Activated T-cell treated with anti-CD3 and anti-CD28 coated beads for 4 hours (primary cell): ENCODE measurements around the gene URI1.
"Not testable (repeated sequence)": the region's sequence is repeated elsewhere in the genome, so short reads cannot be mapped to it uniquely, and the experiment has no call there.

Experiments used
- DNase-seq: peaks from one replicate; pipeline ENCODE4 v3.0.0-alpha.2; 2020

Gene URI1

DNA sequence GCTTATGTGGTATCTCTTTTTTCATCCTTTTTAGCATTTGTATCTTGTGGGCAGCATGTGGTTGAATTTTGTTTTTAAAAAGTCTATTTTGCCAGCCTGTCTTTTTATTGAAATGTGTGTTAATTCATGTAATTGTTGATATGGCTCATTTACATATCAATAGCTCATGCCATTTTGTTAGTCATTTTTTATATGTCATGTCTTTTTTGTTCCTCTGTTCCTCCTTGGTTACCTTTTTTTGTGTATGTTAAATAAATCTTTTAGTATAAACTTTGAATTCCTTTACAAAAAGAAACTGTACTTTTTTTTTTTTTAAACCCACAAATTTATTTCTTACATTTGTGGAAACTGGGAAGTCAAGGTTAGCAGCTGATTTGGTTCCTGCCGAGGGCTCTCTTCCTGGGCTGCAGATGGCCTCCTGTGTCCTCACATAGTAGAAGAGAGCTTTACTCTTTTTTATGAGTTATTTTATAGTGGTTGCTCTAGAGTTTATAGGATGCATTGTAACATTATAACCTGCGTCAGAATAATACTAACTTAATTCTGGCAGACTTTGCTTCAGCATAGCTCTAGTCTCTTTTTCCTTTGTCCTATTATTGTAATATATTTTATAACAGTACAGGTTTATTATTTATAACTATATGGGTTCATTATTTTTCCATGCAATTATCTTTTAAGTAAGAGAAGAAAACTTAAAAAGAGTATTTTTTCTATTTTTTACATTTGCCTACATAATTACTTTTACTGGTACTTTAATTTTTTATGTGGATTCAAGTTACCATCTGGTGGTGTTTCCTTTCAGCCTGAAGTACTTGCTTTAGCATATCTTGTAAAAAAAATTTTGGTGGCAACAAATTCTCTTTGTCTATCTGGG lies 86.3 kb downstream of the URI1 start:
- no peak for DNase-seq

DNA sequence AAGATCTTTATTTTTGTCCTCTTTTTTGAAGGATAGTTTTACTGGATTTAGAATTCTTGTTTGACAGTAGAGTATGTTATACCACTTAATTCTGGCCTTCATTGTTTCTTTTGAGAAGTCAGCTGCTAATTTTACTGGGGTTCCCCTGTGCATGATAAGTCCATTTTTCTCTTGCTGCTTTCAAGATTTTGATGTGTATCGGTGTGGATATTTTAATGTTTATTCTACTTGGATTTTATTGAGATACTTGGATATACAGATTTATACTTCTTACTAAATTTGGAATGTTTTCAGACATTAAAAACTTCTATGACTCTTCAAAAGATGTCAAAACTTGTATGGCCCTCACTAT lies 86.9 kb downstream of the URI1 start:
- DNase-seq = no peak

DNA sequence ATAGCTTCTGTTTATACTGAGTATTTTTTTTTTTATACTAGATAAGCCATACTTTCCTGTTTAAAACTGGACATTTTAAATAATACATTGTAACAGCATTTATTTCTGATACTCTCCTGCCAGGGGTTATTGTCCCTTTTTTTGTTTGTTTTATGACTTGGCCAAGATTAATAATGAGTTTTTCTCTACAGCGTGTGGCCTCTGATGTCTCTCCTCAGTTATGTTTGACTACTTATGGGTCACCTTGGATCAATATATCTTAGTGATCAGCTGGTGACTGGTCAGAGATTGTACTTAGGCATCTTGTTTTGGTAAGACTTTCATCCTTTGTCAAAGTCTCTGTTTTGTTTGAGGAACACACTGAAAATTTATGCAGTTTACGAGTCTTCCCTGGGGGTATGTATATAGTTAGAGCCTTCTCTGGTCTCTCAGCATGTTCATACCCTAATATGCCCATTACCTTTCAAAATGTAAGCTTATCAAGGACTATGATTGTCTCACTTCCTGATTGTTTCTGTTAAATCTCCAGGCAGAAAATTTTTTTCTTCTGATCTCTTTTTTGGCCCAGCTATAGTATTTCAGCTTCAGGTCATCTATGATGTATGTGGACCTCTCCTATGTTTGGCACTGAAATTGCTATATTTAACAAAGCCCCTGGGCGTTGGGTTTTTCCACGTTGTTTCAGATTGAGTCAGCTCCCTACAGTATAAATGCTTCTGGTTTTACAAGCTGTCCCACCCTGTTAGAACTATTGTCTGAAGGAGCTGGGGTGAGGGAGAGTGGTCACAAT lies 87.9 kb downstream of the URI1 start:
- DNase-seq = no peak

DNA sequence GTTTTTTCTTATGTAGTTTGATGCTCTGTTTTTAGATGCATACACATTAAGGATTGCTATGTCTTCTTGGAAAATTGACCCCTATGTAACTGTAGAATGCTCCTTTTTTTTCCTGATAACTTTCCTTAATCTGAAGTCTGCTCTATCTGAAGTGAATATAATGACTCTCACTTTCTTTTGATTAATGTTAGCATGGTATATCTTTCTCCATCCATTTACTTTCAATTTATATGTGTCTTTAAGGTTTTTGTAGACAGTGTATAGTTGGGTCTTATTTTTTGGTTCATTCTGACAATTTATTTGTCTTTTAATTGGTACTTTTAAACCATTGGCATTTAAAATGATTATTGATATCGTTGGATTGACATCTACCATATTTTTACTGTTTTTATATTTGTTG lies 92.3 kb downstream of the URI1 start:
- no peak for DNase-seq

DNA sequence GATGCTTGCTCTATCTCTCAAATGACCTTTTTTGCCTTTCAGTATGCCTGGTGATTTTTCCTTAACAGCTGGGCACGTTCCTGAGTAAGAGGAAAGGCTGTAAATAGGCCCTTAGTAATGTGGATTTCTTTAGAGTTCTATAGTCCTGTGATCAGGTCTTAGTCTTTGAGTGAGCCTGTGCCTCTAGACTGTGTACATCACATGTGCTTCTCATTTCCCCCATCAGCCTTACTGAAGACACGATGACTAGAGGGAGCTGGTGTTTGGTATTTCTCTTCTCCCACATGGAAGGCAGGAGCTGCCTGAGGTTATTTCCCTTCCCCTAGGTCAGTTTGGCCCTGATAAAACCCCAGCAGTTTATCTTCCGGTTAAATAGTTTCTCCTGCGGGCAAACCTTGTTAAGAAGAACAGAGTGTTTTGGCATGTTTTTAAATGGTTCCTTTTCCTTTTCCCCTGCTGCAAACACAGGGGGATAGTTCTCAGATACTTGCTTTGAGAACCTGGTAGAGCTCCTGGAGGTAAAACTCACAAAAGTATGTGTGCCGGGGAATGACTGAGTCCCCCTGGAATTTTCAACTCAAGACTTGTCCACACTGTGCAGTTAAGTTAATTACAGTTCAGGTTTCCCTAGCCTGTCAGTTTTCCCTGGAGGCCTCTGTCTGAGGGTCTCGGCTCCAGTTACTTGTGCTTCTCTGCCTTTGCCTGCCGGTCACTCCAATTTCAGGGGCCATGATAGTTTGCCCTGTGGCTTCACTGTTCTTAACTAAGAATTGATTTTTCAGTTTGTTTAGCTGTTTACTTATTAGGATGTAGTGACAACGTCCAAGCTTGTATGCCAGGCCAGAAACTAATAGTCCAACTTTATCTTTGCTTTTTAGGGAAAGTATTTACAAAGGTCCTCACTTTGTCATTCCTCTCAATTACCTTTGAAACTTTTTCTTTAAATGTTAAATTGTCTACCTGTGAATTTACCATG lies 94.4 kb downstream of the URI1 start:
- no peak for DNase-seq

DNA sequence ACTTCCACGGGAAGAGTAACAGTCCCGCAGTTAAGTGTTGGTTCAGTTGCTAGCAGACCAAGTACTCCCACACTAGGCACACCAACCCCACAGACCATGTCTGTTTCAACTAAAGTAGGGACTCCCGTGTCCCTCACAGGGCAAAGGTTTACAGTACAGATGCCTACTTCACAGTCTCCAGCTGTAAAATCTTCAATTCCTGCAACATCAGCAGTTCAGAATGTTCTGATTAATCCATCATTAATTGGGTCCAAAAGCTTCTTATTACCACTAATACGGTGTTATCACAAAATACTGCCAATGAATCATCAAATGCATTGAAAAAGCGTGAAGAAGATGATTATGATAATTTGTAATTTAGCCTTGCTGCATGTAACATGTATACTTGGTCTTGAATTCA lies 95.8 kb downstream of the URI1 start:
- no peak for DNase-seq

DNA sequence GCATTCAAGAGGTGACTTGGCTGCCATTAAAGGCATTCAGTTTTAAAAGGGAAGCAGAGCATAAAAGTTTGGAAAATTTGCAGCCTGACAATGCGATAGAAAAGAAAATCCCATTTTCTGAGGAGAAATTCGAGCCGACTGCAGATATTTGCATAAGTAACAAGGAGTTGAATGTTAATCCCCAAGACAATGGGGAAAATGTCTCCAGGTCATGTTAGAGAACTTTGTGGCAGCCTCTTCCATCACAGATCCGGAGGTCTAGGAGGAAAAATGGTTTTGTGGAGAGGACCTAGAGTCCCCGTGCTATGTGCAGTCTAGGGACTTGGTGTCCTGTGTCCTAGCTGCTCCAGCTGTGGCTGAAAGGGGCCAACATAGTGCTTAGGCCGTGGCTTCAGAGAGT lies 99.9 kb downstream of the URI1 start:
- DNase-seq = not testable (repeated sequence)

DNA sequence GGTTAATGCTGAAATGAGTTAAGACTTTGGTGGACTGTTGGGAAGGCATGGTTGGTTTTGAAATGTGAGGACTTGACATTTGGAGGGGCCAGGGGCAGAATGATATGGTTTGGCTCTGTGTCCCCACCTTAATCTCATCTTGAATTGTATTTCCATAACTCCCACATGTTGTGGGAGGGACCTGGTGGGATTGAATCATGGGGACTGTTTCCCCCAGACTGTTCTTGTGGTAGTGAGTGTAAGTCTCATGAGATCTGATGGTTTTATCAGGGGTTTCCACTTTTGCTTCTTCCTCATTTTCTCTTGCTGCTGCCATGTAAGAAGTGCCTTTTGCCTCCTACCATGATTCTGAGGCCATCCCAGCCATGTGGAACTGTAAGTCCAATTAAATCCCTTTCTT lies 101.0 kb downstream of the URI1 start:
- DNase-seq = not testable (repeated sequence)

DNA sequence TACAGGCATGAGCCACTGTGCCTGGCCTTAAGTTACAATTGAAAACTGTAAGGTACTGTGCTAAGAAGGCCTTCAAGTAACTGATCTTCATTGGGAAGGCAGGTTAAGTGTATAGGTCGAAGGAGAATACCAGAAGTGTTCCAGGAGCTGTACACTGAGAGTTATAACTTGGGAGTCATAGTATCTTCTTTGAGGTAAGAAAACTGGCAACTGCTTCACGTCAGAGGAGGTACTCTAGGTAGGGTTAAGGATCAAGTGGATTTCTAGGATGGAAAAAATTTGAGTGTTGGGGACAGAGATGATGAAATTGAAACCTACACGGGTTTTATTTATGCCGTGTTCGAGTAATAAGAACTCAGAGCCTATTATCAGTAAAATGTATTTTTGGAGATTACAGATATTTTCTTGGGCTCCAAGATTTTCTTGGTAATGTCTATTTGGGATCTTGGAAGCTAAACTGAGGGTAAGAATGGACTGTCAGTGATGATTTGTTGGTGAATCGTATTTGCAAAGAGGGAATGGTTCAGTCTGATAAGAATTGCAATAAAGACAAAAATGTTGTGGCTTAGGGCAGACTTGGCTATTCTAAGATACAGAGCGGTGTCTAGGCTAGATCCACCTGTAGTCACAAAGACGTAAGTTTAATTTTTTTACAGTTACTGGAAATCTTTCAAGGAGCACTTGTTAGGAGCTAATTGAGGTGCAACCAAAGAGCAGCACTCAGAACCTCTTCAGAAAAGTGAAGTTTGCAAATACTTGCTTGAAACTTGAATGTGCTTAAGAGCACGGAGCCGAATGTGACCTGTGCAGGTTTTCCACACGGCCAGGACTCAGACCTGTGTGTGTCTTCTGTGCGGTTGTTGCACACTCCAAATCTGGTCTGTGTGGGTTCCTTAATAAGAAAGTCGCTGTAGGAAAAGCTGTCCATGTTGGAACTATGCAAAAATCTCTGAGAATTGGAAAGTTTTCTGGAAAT lies 102.5 kb downstream of the URI1 start:
- DNase-seq = no peak

DNA sequence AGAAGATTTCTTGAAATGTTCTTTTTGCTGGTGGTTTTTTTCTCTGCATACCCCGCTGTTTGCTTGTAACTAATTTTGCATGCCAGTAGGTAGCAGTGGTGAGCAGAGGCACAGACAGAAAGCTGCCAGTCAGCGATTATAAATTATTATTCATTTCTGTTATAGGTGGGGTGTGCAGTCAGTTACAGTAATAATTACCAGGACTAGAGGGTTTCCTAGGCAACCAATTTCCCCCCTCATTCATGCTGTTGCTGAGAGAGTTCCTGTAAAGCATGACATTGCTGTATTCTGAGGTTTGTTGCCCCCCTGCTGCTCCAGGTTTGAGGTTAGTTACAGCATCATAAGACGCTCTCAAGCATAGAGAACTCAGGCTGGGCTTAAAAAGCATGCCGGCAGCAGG lies 104.5 kb downstream of the URI1 start:
- DNase-seq = no peak

DNA sequence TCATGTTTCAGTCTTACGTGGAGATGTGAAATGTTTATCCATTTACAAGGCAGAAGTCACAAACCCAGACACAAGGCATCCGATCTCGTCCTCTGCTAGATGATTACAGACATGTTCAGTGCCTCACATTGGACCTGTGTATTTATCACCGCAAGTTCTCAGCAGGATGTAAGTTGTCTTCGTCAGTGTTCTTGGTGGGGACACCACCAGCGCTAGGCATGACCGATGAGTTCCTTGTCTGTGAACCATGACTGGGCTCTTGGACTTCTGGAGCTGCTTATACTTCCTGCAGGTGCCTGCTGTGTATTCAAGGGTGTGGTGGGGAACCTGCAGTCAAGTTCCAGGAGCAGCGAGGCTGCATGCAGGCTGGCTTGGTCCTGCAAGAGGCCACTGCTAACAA lies 105.4 kb downstream of the URI1 start:
- no peak for DNase-seq

DNA sequence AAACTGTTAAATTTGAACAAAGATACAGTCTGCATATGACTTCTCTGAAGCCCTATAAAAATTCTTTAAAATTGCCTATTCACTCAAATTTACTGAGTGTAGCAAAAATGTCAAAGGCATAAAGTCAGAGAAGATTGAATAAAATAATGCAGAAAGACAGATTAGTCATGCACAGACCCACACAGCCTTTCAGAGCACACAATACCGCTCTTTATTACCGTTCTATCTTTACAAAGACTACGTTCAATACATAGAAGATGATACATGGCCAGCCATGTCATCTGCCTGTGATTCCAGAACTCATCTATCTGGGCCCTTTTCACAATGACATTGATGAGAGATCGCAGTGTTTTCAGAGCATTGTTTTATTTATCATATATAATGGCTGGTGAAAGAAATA lies 107.2 kb downstream of the URI1 start:
- no peak for DNase-seq

DNA sequence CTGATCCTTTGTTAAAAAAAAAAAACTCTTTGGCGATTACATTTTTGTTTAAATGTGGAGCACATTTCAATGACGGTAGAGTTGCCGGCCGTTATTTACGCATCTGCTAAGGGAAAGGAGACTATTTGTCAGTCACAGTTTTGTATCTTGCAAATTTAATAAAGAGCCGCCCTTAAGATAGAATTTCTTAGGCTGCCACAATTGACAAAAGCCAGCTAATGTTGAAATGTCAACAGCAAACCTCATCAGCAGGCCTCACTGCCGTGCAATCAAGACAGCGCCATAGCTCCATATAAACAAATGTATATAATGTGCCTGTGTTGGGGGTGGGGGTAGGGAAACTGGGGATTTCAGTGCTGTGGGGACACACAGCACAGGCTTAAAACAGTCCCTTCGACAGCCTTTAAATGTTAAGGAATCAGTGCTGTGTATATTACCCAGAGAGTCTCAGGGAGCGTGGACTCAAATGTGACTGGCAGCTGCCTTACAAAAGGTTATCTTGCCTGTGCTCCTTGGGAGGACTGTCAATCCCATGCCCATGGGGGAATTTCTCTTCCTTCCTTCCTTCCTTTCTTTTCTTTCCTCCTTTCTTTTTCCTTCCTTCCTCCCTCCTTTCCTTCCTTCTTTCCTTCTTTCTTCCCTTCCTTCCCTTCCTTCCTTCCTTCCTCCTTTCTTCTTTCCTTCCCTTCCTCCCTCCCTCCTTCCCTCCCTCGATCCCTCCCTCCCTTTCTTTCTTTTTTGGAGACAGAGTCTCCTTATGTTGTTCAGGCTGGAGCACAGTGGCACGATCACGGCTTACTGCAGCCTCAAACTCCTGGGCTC lies 108.0 kb downstream of the URI1 start:
- DNase-seq = no peak

DNA sequence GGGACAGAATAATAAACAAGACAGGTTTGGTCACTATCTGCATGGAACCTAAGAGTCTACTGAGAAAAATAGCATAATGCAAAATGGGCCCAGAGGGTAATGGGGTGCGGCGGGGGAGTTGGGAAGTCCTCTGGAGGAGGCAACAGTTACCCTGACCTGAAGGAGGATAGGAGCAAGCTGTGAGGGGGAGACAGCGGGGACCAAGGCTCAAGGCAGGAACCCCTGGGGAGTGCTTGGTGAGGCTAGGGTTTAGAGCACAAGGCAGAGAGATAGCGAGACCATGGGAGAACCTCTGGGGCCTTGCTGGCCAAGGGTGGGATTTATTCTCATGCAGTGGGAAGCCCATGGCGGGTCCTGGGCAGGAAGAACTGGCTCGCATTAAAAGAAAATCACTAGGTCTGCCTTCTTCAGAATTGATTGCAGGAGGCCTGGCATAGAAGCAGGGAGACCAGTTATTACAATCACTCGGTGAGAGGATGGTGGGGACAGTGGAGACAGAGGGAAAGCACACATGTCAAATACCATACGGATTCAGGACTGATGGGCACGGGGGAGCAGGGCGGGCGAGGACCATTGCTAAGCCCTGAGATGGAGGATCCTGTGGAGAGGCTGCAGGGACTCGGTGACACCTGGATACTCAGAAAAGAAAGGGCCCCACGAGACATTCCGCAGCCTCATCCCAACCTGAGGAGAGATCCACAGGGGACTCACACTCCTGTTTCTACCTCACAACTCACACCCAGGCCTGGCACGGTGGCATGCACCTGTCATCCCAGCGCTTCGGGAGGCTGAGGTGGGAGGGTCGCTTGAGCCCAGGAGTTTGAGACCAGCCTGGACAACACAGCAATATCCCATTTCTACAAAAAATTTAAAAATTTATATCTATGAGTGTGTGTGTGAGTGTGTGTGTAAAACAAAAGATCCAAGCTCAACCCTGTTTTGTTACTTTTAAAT lies 110.4 kb downstream of the URI1 start:
- no peak for DNase-seq

DNA sequence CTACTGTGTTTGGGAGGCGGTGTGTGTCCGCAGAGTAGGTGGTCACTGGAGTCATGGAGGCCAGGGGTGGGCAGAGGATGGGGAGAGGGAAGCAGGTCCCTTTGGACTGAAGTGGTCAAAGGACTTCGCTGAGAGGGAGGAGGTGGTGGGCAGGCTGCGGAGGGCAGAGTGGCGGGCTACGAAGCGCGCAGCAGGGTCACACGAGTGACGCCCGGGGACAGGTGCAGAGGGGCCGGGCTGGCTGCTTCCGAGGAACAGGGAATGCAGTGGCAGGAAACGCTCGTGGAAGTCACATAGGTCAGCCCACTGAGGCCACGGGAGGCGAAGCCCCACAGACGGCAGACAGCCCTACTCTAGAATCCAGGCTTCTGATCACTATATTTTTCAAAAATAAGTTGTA lies 111.5 kb downstream of the URI1 start:
- DNase-seq = no peak

DNA sequence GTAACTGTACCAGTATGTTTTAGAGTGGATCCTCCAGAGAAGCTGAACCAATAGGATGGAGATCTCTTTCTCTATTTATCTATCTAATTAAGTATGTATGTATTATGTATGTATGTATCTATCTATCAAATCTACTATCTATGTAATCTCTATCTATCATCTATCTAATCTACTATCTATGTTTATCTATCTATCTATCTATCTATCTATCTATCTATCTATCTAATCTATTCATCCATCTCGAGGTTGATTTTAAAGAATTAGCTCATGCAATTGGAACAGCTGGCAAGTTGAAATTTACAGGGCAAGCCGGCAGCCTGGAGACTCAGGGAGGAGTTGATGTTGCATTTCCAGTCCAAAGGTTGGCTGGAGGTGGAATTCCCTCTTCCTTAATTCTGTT lies 112.2 kb downstream of the URI1 start:
- no peak for DNase-seq

DNA sequence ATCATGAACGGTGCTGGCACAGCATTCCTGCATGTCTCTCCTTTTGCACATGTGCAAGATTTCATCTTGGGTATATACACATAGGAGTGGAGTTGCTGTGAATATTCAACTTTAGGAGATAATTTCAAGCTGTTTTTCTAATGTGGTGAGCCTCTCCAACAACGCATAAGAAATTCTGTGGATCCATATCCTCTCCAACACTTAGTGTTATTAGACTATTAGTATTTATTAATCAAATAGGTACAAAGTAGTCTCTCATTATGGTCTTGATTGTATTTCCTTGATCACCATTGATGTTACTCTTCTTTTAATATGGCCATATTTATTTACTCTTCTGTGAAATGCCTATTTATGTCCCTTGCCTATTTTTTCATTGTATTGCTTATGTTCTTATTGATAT lies 114.5 kb downstream of the URI1 start:
- no peak for DNase-seq

DNA sequence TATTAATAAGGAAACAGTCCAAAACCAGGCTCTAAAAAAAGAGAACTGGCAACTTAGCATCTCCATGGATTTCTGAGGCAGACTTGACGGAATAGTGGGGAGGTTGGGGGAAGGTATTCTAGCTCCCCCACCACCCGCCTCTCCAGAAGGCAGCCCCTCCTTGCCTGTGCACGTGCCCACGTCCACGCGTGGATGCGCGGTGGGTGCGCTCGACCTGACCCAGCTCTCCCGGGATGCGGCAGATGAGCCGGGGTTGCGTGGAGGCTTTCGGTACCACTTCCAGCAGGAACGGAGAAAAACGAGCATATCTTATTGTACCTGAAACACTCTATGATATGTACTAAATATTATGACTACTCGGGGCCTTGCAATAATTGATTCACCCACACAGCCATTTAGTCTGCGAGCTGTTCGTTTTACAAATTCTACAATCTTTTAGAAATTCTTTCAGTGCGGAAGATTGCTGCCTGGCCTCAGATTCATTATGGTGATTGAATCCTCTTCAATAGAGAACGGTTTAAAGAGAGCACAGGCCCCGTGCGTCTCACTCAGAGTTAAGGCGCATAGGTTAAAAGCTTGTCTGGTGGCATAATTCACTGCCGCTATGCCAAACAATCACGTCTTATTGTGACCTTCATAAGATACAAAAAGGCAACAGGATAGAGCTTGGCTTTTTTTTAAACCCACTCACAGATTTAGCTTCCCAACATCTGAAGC lies 117.9 kb downstream of the URI1 start:
- no peak for DNase-seq
